22Rv1 (cell line): ENCODE measurements around the gene C18orf32.

Experiments used
- ZFX ChIP-seq: fragments of 450-650 bp; IDR thresholded peaks from 2 replicates; pipeline ENCODE4 v1.6.1; 2017; ENCODE audit warnings: antibody characterized with exemption, borderline replicate concordance
- TF ChIP-seq, protein P1 (sequence below): fragments of 450-650 bp; IDR thresholded peaks from 2 replicates; pipeline ENCODE4 v1.5.1; 2017; ENCODE audit warnings: mild to moderate bottlenecking

- TF ChIP-seq, protein P1, sequence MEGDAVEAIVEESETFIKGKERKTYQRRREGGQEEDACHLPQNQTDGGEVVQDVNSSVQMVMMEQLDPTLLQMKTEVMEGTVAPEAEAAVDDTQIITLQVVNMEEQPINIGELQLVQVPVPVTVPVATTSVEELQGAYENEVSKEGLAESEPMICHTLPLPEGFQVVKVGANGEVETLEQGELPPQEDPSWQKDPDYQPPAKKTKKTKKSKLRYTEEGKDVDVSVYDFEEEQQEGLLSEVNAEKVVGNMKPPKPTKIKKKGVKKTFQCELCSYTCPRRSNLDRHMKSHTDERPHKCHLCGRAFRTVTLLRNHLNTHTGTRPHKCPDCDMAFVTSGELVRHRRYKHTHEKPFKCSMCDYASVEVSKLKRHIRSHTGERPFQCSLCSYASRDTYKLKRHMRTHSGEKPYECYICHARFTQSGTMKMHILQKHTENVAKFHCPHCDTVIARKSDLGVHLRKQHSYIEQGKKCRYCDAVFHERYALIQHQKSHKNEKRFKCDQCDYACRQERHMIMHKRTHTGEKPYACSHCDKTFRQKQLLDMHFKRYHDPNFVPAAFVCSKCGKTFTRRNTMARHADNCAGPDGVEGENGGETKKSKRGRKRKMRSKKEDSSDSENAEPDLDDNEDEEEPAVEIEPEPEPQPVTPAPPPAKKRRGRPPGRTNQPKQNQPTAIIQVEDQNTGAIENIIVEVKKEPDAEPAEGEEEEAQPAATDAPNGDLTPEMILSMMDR = no peak
- no peak for TF ChIP-seq ZFX
Measured at GRCh38 chr18:49491534-49491856, 4.5 kb upstream of the C18orf32 start.
